Trophoblast cell (in vitro differentiated cells and primary cell): ENCODE results near the gene TIMM17B.

Experiments used
- DNase-seq, 2 donors: peaks; one replicate each; pipeline ENCODE4 v3.0.0-alpha.2; 2016
- H2AFZ ChIP-seq: 2 replicates; pipeline ENCODE4 v1.6.1; 2013; ENCODE audit warnings: low read length, moderate library complexity, mild to moderate bottlenecking; ENCODE audit not compliant: insufficient read depth, poor library complexity
- H2AK5ac ChIP-seq: 2 replicates; pipeline ENCODE4 v1.6.1; 2013; ENCODE audit warnings: mild to moderate bottlenecking, low read length
- H2BK120ac ChIP-seq: 2 replicates; pipeline ENCODE4 v1.6.1; 2013; ENCODE audit warnings: low read length, mild to moderate bottlenecking, moderate library complexity; ENCODE audit not compliant: insufficient read depth, poor library complexity
- H2BK12ac ChIP-seq: 2 replicates; pipeline ENCODE4 v1.6.1; 2013; ENCODE audit warnings: mild to moderate bottlenecking, low read length, moderate library complexity
- H2BK5ac ChIP-seq: 2 replicates; pipeline ENCODE4 v1.6.1; 2013; ENCODE audit warnings: low read length, low read depth, moderate library complexity, mild to moderate bottlenecking; ENCODE audit not compliant: poor library complexity
- H3K14ac ChIP-seq: 2 replicates; pipeline ENCODE4 v1.6.1; 2013; ENCODE audit warnings: mild to moderate bottlenecking, low read length
- H3K18ac ChIP-seq: 2 replicates; pipeline ENCODE4 v1.6.1; 2013; ENCODE audit warnings: mild to moderate bottlenecking, low read length
- H3K23ac ChIP-seq: 2 replicates; pipeline ENCODE4 v1.6.1; 2013; ENCODE audit warnings: low read length
- H3K27ac ChIP-seq: 2 replicates; pipeline ENCODE4 v1.5.1; 2013; ENCODE audit warnings: low read depth, mild to moderate bottlenecking, inconsistent platforms, low read length, moderate library complexity
- H3K27me3 ChIP-seq: 2 replicates; pipeline ENCODE4 v1.6.1; 2013; ENCODE audit warnings: inconsistent platforms, mild to moderate bottlenecking, low read length, moderate library complexity; ENCODE audit not compliant: insufficient read depth
- H3K36me3 ChIP-seq, 2 experiments: 1 replicate in 1 of 2; 2 replicates in 1 of 2; pipeline ENCODE4 v1.6.1; 2013; ENCODE audit warnings: low read length in 2 of 2, mild to moderate bottlenecking in 2 of 2, moderate library complexity in 1 of 2; ENCODE audit not compliant: insufficient read depth in 2 of 2, control insufficient read depth in 1 of 2
- H3K4ac ChIP-seq: 2 replicates; pipeline ENCODE4 v1.6.1; 2013; ENCODE audit warnings: low read depth, mild to moderate bottlenecking, low read length, moderate library complexity
- H3K4me1 ChIP-seq, 2 experiments: 1 replicate in 1 of 2; 2 replicates in 1 of 2; pipeline ENCODE4 v1.6.1; 2013; ENCODE audit warnings: low read length in 2 of 2, mild to moderate bottlenecking in 2 of 2, moderate library complexity in 1 of 2; ENCODE audit not compliant: insufficient read depth in 2 of 2, control insufficient read depth in 1 of 2
- H3K4me2 ChIP-seq: 2 replicates; pipeline ENCODE4 v1.6.1; 2013; ENCODE audit warnings: inconsistent platforms, mild to moderate bottlenecking, low read length, moderate library complexity
- H3K4me3 ChIP-seq: 2 replicates; pipeline ENCODE4 v1.5.1; 2013; ENCODE audit warnings: mild to moderate bottlenecking, low read depth, low read length, inconsistent platforms
- H3K79me1 ChIP-seq: one replicate; pipeline ENCODE4 v1.6.1; 2013; ENCODE audit warnings: low read length
- H3K79me2 ChIP-seq: 2 replicates; pipeline ENCODE4 v1.6.1; 2013; ENCODE audit warnings: low read length, mild to moderate bottlenecking; ENCODE audit not compliant: control insufficient read depth, insufficient read depth, poor library complexity
- H3K9ac ChIP-seq: 2 replicates; pipeline ENCODE4 v1.6.1; 2013; ENCODE audit warnings: mild to moderate bottlenecking, low read length
- H3K9me3 ChIP-seq: 2 replicates; pipeline ENCODE4 v1.6.1; 2013; ENCODE audit warnings: low read depth, mild to moderate bottlenecking, control low read depth, inconsistent platforms, low read length; ENCODE audit not compliant: insufficient read depth
- H4K12ac ChIP-seq: 2 replicates; pipeline ENCODE4 v1.6.1; 2013; ENCODE audit warnings: low read depth, mild to moderate bottlenecking, low read length, moderate library complexity
- H4K8ac ChIP-seq: 2 replicates; pipeline ENCODE4 v1.6.1; 2013; ENCODE audit warnings: low read depth, mild to moderate bottlenecking, low read length, moderate library complexity
- H4K91ac ChIP-seq: one replicate; pipeline ENCODE4 v1.6.1; 2013; ENCODE audit warnings: low read depth, mild to moderate bottlenecking, low read length, moderate library complexity
- WGBS: extraction: QIAGEN DNeasy Blood & Tissue Kit; methylation state at CpG from one replicate; pipeline ENCODE4 v1.1.7; 2013; ENCODE audit warnings: missing lambda C conversion rate; ENCODE audit not compliant: insufficient read length, insufficient coverage; ENCODE audit errors: extremely low coverage; 5-methylcytosine and 5-hydroxymethylcytosine counted together

TIMM17B gene

GRCh38 chrX:48935301-48935670 is 37.7 kb upstream of the TIMM17B start:
- no peaks in the 10 kb centered on the region for H3K79me1 ChIP-seq
- DNase-seq = no peak
- no CpG with 5 or more reads among the region's 1 CpG for WGBS

DNA sequence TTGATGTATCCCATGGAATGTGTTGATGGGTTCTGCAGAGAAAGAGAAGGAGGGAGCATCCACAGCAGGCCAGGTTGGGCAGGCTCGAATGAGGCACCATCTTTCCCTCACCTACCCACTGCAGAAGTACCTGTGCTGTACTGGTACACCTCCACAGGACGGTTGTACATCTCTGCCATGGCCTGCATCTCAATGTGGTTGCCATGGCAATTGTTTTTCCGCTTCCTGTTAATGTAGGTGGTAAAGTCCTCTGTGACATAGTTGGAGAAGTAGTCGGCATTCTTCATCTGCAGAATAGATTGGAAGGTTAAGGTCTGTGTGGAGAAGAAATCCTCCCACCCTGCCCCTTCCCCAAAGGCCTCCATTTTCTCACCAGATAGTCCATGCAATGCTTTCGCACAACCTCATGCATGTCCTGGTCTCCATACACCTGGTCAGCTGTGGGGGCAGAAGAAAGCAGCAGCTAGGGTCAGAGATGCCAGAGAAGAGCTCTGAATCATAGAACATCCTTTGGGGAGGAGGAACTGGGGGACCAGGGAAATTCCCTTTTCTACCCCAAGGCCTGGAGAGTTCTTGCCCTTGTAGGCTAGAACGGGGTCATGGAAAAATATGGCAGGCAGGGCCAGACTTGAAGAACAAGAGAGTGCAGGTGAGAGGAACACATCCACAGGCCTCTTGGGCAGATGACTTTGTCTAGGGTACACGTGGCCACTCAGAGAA is 37.2 kb upstream of the TIMM17B start:
- H3K4me3 ChIP-seq = no peak overlapping the region
- H3K27ac ChIP-seq = no peak overlapping the region
- no peaks in the 10 kb centered on the region for H3K4me1 ChIP-seq
- H3K14ac ChIP-seq = no peak overlapping the region
- no peaks in the 10 kb centered on the region for H3K9me3 ChIP-seq
- WGBS = no CpG with 5 or more reads among the region's 7 CpGs
- H2AK5ac ChIP-seq = no peak overlapping the region
- H4K91ac ChIP-seq = no peak overlapping the region
- no peak overlapping the region for H3K4me2 ChIP-seq
- no peak overlapping the region for H4K8ac ChIP-seq
- no peak overlapping the region for H3K23ac ChIP-seq
- no peak for DNase-seq
- H3K18ac ChIP-seq = no peak overlapping the region
- no peaks in the 10 kb centered on the region for H3K79me2 ChIP-seq
- H2BK120ac ChIP-seq = no peak overlapping the region
- peaks cover 28 to 39% of the 10 kb centered on the region in 2 experiments for H3K36me3 ChIP-seq
- H4K12ac ChIP-seq = no peak overlapping the region
- H2BK5ac ChIP-seq = no peak overlapping the region
- H3K4ac ChIP-seq = no peak overlapping the region
- H3K9ac ChIP-seq = no peak overlapping the region
- no peak overlapping the region for H2BK12ac ChIP-seq
- H2AFZ ChIP-seq = no peak overlapping the region
- no peaks in the 10 kb centered on the region for H3K27me3 ChIP-seq
- no peaks in the 10 kb centered on the region for H3K79me1 ChIP-seq

More at GRCh38 chrX:48935301-48935670, 37.7 kb upstream of the TIMM17B start:
- no peak overlapping the region for H4K12ac ChIP-seq
- no peak overlapping the region for H4K8ac ChIP-seq
- no peak overlapping the region for H3K23ac ChIP-seq
- no peak overlapping the region for H3K4ac ChIP-seq
- H3K9me3 ChIP-seq = no peaks in the 10 kb centered on the region
- H4K91ac ChIP-seq = no peak overlapping the region
- no peak overlapping the region for H3K4me2 ChIP-seq
- no peak overlapping the region for H3K18ac ChIP-seq
- H2BK5ac ChIP-seq = no peak overlapping the region
- no peak overlapping the region for H3K27ac ChIP-seq
- H3K79me2 ChIP-seq = no peaks in the 10 kb centered on the region
- no peak overlapping the region for H2BK12ac ChIP-seq
- no peak overlapping the region for H3K9ac ChIP-seq
- H2AFZ ChIP-seq = no peak overlapping the region
- no peak overlapping the region for H3K4me3 ChIP-seq
- H3K14ac ChIP-seq = no peak overlapping the region
- H3K27me3 ChIP-seq = no peaks in the 10 kb centered on the region
- H3K4me1 ChIP-seq = no peaks in the 10 kb centered on the region
- H2BK120ac ChIP-seq = no peak overlapping the region
- H3K36me3 ChIP-seq = peaks cover 32 to 42% of the 10 kb centered on the region in 2 experiments
- H2AK5ac ChIP-seq = no peak overlapping the region

DNA sequence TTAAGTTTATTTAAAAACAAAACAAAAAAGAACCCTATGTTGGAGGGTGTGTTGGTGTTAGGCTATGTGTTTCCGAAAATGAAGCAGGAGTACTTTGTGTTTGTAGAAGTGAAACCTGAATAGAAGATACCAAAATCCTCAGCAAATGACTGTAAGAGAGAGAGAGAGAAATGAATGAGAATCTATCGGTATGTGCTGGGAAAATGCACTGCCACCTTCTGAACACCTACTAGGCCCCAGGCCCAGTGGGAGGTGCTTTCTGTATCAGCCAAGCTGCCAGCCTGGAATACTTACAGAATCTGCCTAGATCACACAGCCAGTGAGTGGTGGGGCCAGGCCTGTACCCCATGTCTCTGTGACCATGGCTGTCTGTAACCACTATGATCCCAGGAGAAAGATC is 36.2 kb upstream of the TIMM17B start:
- Histone ChIP-seq H2AK5ac (no peak overlapping the region), H3K4me1 (no peaks in the 10 kb centered on the region), H4K91ac (no peak overlapping the region), H3K79me2 (no peaks in the 10 kb centered on the region), H3K4me3 (no peak overlapping the region), H3K79me1 (no peaks in the 10 kb centered on the region), H2BK5ac (no peak overlapping the region), H3K4ac (no peak overlapping the region), H3K18ac (no peak overlapping the region), H3K23ac (no peak overlapping the region), H4K8ac (no peak overlapping the region), H3K27ac (no peak overlapping the region), H3K27me3 (no peaks in the 10 kb centered on the region), H2BK12ac (no peak overlapping the region), H3K36me3 (peaks cover 26 to 32% of the 10 kb centered on the region in 2 experiments), H3K9ac (no peak overlapping the region), H2BK120ac (no peak overlapping the region), H3K9me3 (no peaks in the 10 kb centered on the region), H2AFZ (no peak overlapping the region), H4K12ac (no peak overlapping the region), H3K14ac (no peak overlapping the region), H3K4me2 (no peak overlapping the region)
- WGBS = no CpG with 5 or more reads among the region's 2 CpGs
- no peak for DNase-seq

- Histone ChIP-seq H2BK5ac (no peak overlapping the region), H3K79me2 (no peaks in the 10 kb centered on the region), H3K79me1 (no peaks in the 10 kb centered on the region), H4K91ac (no peak overlapping the region), H3K23ac (no peak overlapping the region), H3K4me1 (no peaks in the 10 kb centered on the region), H3K27ac (no peak overlapping the region), H3K14ac (no peak overlapping the region), H3K4me3 (no peak overlapping the region), H3K4ac (no peak overlapping the region), H3K27me3 (no peaks in the 10 kb centered on the region), H3K4me2 (no peak overlapping the region), H3K9ac (no peak overlapping the region), H3K9me3 (no peaks in the 10 kb centered on the region), H4K8ac (no peak overlapping the region), H4K12ac (no peak overlapping the region), H2AK5ac (no peak overlapping the region), H2AFZ (no peak overlapping the region), H2BK12ac (no peak overlapping the region), H2BK120ac (no peak overlapping the region), H3K18ac (no peak overlapping the region), H3K36me3 (peaks cover 32 to 38% of the 10 kb centered on the region in 2 experiments)
- whole genome bisulfite sequencing = no CpG with 5 or more reads among the region's 2 CpGs
- no peak for DNase-seq
These were observed 30.3 kb upstream of the TIMM17B start for GRCh38 chrX:48927736-48928382.
